Small intestine (tissue), 7 donors: Measurements from ENCODE around the gene SCNN1B. TPM values are rescaled to one million over a fixed set of nuclear protein-coding genes. Genes with fewer than 3 reads are reported as not detected.

ENCODE experiments used
- DNase-seq, 2 donors: peaks; one replicate each; pipeline versions ENCODE4 v3.0.0 to v3.0.0-alpha.2; 2013
- FAIRE-seq: peaks from 2 replicates; lab custom pipeline; 2012; peaks lifted over from hg19 to GRCh38; lab: Jason Lieb, UNC
- H3K27ac ChIP-seq, 3 donors: one replicate each; pipeline ENCODE4 v1.5.1; 2013; ENCODE audit warnings: low read length in 2 of 3, mild to moderate bottlenecking in 2 of 3, control low read depth in 1 of 3, inconsistent platforms in 1 of 3, low read depth in 1 of 3, moderate library complexity in 1 of 3
- H3K27me3 ChIP-seq, 3 donors: one replicate each; pipeline ENCODE4 v1.6.1; 2013; ENCODE audit warnings: low read length in 3 of 3, inconsistent platforms in 1 of 3; ENCODE audit not compliant: control insufficient read depth in 3 of 3, insufficient read depth in 3 of 3
- H3K36me3 ChIP-seq, 3 donors: one replicate each; pipeline ENCODE4 v1.6.1; 2013; ENCODE audit warnings: low read length in 3 of 3, inconsistent platforms in 1 of 3, low read depth in 1 of 3, mild to moderate bottlenecking in 1 of 3, moderate library complexity in 1 of 3; ENCODE audit not compliant: control insufficient read depth in 3 of 3, insufficient read depth in 2 of 3
- H3K4me1 ChIP-seq, 3 donors: one replicate each; pipeline ENCODE4 v1.6.1; 2013; ENCODE audit warnings: low read length in 2 of 3, inconsistent platforms in 1 of 3, low read depth in 1 of 3, mild to moderate bottlenecking in 1 of 3, moderate library complexity in 1 of 3; ENCODE audit not compliant: control insufficient read depth in 3 of 3, insufficient read depth in 2 of 3
- H3K4me3 ChIP-seq, 3 donors: one replicate each; pipeline ENCODE4 v1.5.1; 2013; ENCODE audit warnings: low read length in 3 of 3, control low read depth in 1 of 3, inconsistent platforms in 1 of 3, low read depth in 1 of 3, mild to moderate bottlenecking in 1 of 3, moderate library complexity in 1 of 3
- H3K9me3 ChIP-seq, 2 donors: one replicate each; pipeline ENCODE4 v1.6.1; 2013; ENCODE audit warnings: low read depth in 1 of 2, low read length in 1 of 2; ENCODE audit not compliant: control insufficient read depth in 2 of 2, insufficient read depth in 1 of 2
- WGBS, 3 donors: extraction: QIAGEN DNeasy Blood & Tissue Kit; methylation state at CpG; one replicate each; pipeline ENCODE4 v1.1.7; 2013; 5-methylcytosine and 5-hydroxymethylcytosine counted together
- polyA plus RNA-seq, 4 donors: library from polyadenylated mRNA; stranded (reverse) in 3 of 4; unstranded in 1 of 4; fragments of 200-250 nt in 3 of 4; fragments of 120-200 nt in 1 of 4; gene quantifications; one replicate each; pipeline versions ENCODE4 v1.2.1 to v1.2.3, GENCODE V29; 2013
- donor health status: healthy with polysubstance abuse.
- donor health status: control.
- donor health status: control.
- donor health status: Bipolar disorder and iron deficiency.
- donor health status: healthy.

SCNN1B gene
- polyA plus RNA-seq, 4 donors: 2.2 to 5.1 TPM; not detected in 2

GRCh38 chr16:23401139-23401538 lies 99.0 kb downstream of the SCNN1B start:
- no peak for DNase-seq
- Histone ChIP-seq H3K36me3 (peaks cover 12 to 67% (median 28%) of the 10 kb centered on the region in 3 donors), H3K27ac (no peak overlapping the region), H3K4me1 (no peaks in the 10 kb centered on the region), H3K9me3 (no peaks in the 10 kb centered on the region), H3K4me3 (no peak overlapping the region), H3K27me3 (no peaks in the 10 kb centered on the region)
- FAIRE-seq: no peak
- WGBS, 3 donors: 90 to 97% (median 94%) methylated on average over 8 of the region's 8 CpGs

- H3K36me3 ChIP-seq: peaks cover 14 to 62% (median 29%) of the 10 kb centered on the region in 3 donors
- WGBS, 3 donors: 95 to 99% (median 96%) methylated on average over 2 of the region's 2 CpGs
- FAIRE-seq: no peak
Measured at GRCh38 chr16:23402100-23402499, 100.0 kb downstream of the SCNN1B start.

GRCh38 chr16:23403547-23403946 lies 101.4 kb downstream of the SCNN1B start:
- Histone ChIP-seq H3K4me1 (no peaks in the 10 kb centered on the region), H3K4me3 (no peak overlapping the region), H3K27me3 (no peaks in the 10 kb centered on the region), H3K9me3 (no peaks in the 10 kb centered on the region), H3K36me3 (peaks cover 14 to 54% (median 21%) of the 10 kb centered on the region in 3 donors), H3K27ac (peak overlapping the region in 1 of 3 donors; percentile 39)
- whole genome bisulfite sequencing, 3 donors: 67 to 84% (median 77%) methylated on average over 11 of the region's 11 CpGs
- DNase-seq: no peak
- no peak for FAIRE-seq

More at GRCh38 chr16:23402100-23402499, 100.0 kb downstream of the SCNN1B start:
- H3K9me3 ChIP-seq: no peaks in the 10 kb centered on the region
- H3K4me3 ChIP-seq: no peak overlapping the region
- DNase-seq: no peak
- H3K27ac ChIP-seq: no peak overlapping the region
- H3K27me3 ChIP-seq: no peaks in the 10 kb centered on the region
- no peaks in the 10 kb centered on the region for H3K4me1 ChIP-seq

GRCh38 chr16:23406024-23406423 lies 103.9 kb downstream of the SCNN1B start:
- FAIRE-seq (no peak), DNase-seq (no peak)
- Histone ChIP-seq H3K27me3 (no peaks in the 10 kb centered on the region), H3K27ac (no peak overlapping the region), H3K9me3 (no peaks in the 10 kb centered on the region), H3K4me1 (no peaks in the 10 kb centered on the region), H3K36me3 (peaks cover 11 to 40% (median 21%) of the 10 kb centered on the region in 3 donors), H3K4me3 (no peak overlapping the region)
- 76 to 98% (median 90%) methylated on average over 2 of the region's 2 CpGs for WGBS, 3 donors

- Histone ChIP-seq H3K4me3 (no peak overlapping the region), H3K27ac (no peak overlapping the region), H3K36me3 (peaks cover 11 to 39% (median 19%) of the 10 kb centered on the region in 3 donors), H3K9me3 (no peaks in the 10 kb centered on the region), H3K27me3 (no peaks in the 10 kb centered on the region), H3K4me1 (no peaks in the 10 kb centered on the region)
- FAIRE-seq: no peak
- DNase-seq: no peak
- 94 to 96% (median 95%) methylated on average over 6 of the region's 6 CpGs for WGBS, 3 donors
Measured at GRCh38 chr16:23406546-23407240, 104.6 kb downstream of the SCNN1B start.

GRCh38 chr16:23407436-23408127 lies 105.5 kb downstream of the SCNN1B start:
- WGBS, 3 donors: 93 to 97% (median 95%) methylated on average over 9 of the region's 9 CpGs

GRCh38 chr16:23408242-23408822 lies 106.2 kb downstream of the SCNN1B start:
- Histone ChIP-seq H3K27ac (no peak overlapping the region), H3K36me3 (peaks cover 8 to 43% (median 15%) of the 10 kb centered on the region in 3 donors), H3K9me3 (no peaks in the 10 kb centered on the region), H3K4me1 (no peaks in the 10 kb centered on the region), H3K27me3 (no peaks in the 10 kb centered on the region), H3K4me3 (no peak overlapping the region)
- no peak for DNase-seq
- FAIRE-seq: no peak
- 91 to 97% (median 95%) methylated on average over 7 to 21 of the region's 21 CpGs for WGBS, 3 donors

More at GRCh38 chr16:23407436-23408127, 105.5 kb downstream of the SCNN1B start:
- H3K4me3 ChIP-seq: no peak overlapping the region
- no peaks in the 10 kb centered on the region for H3K4me1 ChIP-seq
- DNase-seq: no peak
- H3K27me3 ChIP-seq: no peaks in the 10 kb centered on the region
- no peak overlapping the region for H3K27ac ChIP-seq
- FAIRE-seq: no peak
- peaks cover 11 to 41% (median 19%) of the 10 kb centered on the region in 3 donors for H3K36me3 ChIP-seq
- H3K9me3 ChIP-seq: no peaks in the 10 kb centered on the region

GRCh38 chr16:23408823-23409298 lies 106.8 kb downstream of the SCNN1B start:
- peak in 1 of 2 donors; percentile 21 for DNase-seq
- H3K9me3 ChIP-seq: no peaks in the 10 kb centered on the region
- FAIRE-seq: no peak
- no peak overlapping the region for H3K27ac ChIP-seq
- H3K36me3 ChIP-seq: peaks cover 6 to 40% (median 15%) of the 10 kb centered on the region in 3 donors
- H3K4me3 ChIP-seq: no peak overlapping the region
- H3K27me3 ChIP-seq: no peaks in the 10 kb centered on the region
- WGBS, 3 donors: 76 to 86% (median 86%) methylated on average over 6 to 7 of the region's 7 CpGs
- H3K4me1 ChIP-seq: no peaks in the 10 kb centered on the region
